Measurements from ENCODE around the gene PTPN1.

- TF ChIP-seq CTCF (IDR thresholded peaks at IDR 0.05; ENCODE audit: extremely low read depth in 1 of 2, insufficient read depth in 1 of 2, low read depth in 1 of 2, low read length in 2 of 2): no peak
- TF ChIP-seq JUN (IDR thresholded peaks at IDR 0.05; ENCODE audit: borderline replicate concordance, insufficient read depth, insufficient read length, low read depth): no peak
Measured at GRCh38 chr20:50555662-50556061, 45.5 kb downstream of the PTPN1 start.

Measured in endothelial cell of umbilical vein (primary cell).